Aorta (tissue), 5 donors: ENCODE data around the gene NLGN4X. TPM values are rescaled to one million over a fixed set of nuclear protein-coding genes. Genes with fewer than 3 reads are reported as not detected.
A peak's percentile ranks its signal among the peaks of the same experiment; 100 is the strongest.

Experiments used
- ATAC-seq: fragments of 200-7000 bp; cut with Tn5 transposase; one replicate; pipeline ENCODE4 v1.9.1; 2022; ENCODE audit warnings: moderate library complexity; ENCODE audit not compliant: low FRiP score
- DNase-seq, 2 donors: peaks; one replicate each; pipeline ENCODE4 v3.0.0-alpha.2; 2020
- H3K27ac ChIP-seq, 2 donors: one replicate each; pipeline ENCODE4 v1.5.1; 2013; ENCODE audit warnings: low read length in 2 of 2, mild to moderate bottlenecking in 2 of 2, moderate library complexity in 2 of 2, control low read depth in 1 of 2, inconsistent platforms in 1 of 2, low read depth in 1 of 2
- H3K27me3 ChIP-seq, 2 donors: one replicate each; pipeline ENCODE4 v1.6.1; 2013; ENCODE audit warnings: control low read depth in 1 of 2, low read length in 1 of 2, mild to moderate bottlenecking in 1 of 2, moderate library complexity in 1 of 2; ENCODE audit not compliant: insufficient read depth in 2 of 2, control insufficient read depth in 1 of 2
- H3K36me3 ChIP-seq, 2 donors: one replicate each; pipeline ENCODE4 v1.6.1; 2013; ENCODE audit warnings: control low read depth in 1 of 2, low read length in 1 of 2, mild to moderate bottlenecking in 1 of 2; ENCODE audit not compliant: insufficient read depth in 2 of 2, control insufficient read depth in 1 of 2
- H3K4me1 ChIP-seq, 2 donors: one replicate each; pipeline ENCODE4 v1.6.1; 2013; ENCODE audit warnings: low read length in 2 of 2, control low read depth in 1 of 2, mild to moderate bottlenecking in 1 of 2, moderate library complexity in 1 of 2; ENCODE audit not compliant: insufficient read depth in 2 of 2, control insufficient read depth in 1 of 2
- H3K4me3 ChIP-seq, 2 donors: one replicate each; pipeline ENCODE4 v1.5.1; 2013; ENCODE audit warnings: low read length in 2 of 2, control low read depth in 1 of 2, mild to moderate bottlenecking in 1 of 2
- H3K9me3 ChIP-seq: one replicate; pipeline ENCODE4 v1.6.1; 2013; ENCODE audit warnings: mild to moderate bottlenecking, low read length; ENCODE audit not compliant: control insufficient read depth
- WGBS, 2 donors: extraction: QIAGEN DNeasy Blood & Tissue Kit; methylation state at CpG; one replicate each; pipeline ENCODE4 v1.1.7; 2013; 5-methylcytosine and 5-hydroxymethylcytosine counted together
- intact Hi-C, 2 donors: fragments of 100-400 bp; cut with DNase I; formaldehyde crosslinking; loops; one replicate each; pipeline versions ENCODE4 v1.14.2 to v1.15.0; 2022
- polyA plus RNA-seq, 2 donors: library from polyadenylated mRNA; stranded (reverse); fragments of 200-250 nt; gene quantifications; one replicate each; pipeline ENCODE4 v1.2.3, GENCODE V29; 2013
- total RNA-seq, 2 donors: library from RNA; stranded (reverse); fragmentation: NEBNext Ultra II Directional; extraction: Animal tissue kit (Norgen Biotek cat#: 25700); gene quantifications; one replicate each; pipeline ENCODE4 v1.2.1, GENCODE V29; 2021
- donor health status: healthy with polysubstance abuse.
- donor health status: Bipolar disorder and iron deficiency.
- donor health status: DM: no; HTN: no; CAD: no.
- donor health status: DM: no; HTN: no; CAD: no.
- donor health status: DM: yes; HTN: yes; CAD: no.

The NLGN4X gene
- total and polyA plus RNA-seq, 4 donors, result 0.13 to 2.1 (median 0.93) TPM

- Histone ChIP-seq H3K4me1 (no peaks in the 10 kb centered on the region), H3K27ac (no peak overlapping the region), H3K36me3 (no peaks in the 10 kb centered on the region), H3K4me3 (peak overlapping the region; percentile 9 to 13), H3K9me3 (no peaks in the 10 kb centered on the region), H3K27me3 (no peaks in the 10 kb centered on the region)
- DNase-seq, result peak in 1 of 2 donors; percentile 73
- peak; percentile 29 for ATAC-seq
- 1% methylated on average over 44 to 46 of the region's 46 CpGs for WGBS, 2 donors
- intact Hi-C loops, result no loop called here
These were observed 2.6 kb downstream of the NLGN4X start for GRCh38 chrX:6225911-6226595.

- H3K4me1 ChIP-seq, result no peaks in the 10 kb centered on the region
- no peaks in the 10 kb centered on the region for H3K36me3 ChIP-seq
- H3K27ac ChIP-seq, result no peak overlapping the region
- H3K4me3 ChIP-seq, result no peak overlapping the region
- intact Hi-C loops, result no loop called here
- H3K27me3 ChIP-seq, result no peaks in the 10 kb centered on the region
- 4 to 7% methylated on average over 17 of the region's 17 CpGs for WGBS, 2 donors
- ATAC-seq (no peak), DNase-seq (no peak)
- no peaks in the 10 kb centered on the region for H3K9me3 ChIP-seq
These were observed 3.3 kb downstream of the NLGN4X start for GRCh38 chrX:6225288-6225910.

- no peaks in the 10 kb centered on the region for H3K27me3 ChIP-seq
- no peak for DNase-seq
- intact Hi-C loops, result no loop called here
- H3K9me3 ChIP-seq, result no peaks in the 10 kb centered on the region
- no peak overlapping the region for H3K4me3 ChIP-seq
- 47 to 50% methylated on average over 3 of the region's 3 CpGs for WGBS, 2 donors
- no peak overlapping the region for H3K27ac ChIP-seq
- no peaks in the 10 kb centered on the region for H3K36me3 ChIP-seq
- H3K4me1 ChIP-seq, result no peaks in the 10 kb centered on the region
- no peak for ATAC-seq
These were observed 5.2 kb downstream of the NLGN4X start for GRCh38 chrX:6223516-6223915.

GRCh38 chrX:6210230-6210629 is 18.4 kb downstream of the NLGN4X start:
- no peak for DNase-seq
- intact Hi-C loops, result no loop called here
- Histone ChIP-seq H3K4me3 (no peak overlapping the region), H3K27me3 (no peaks in the 10 kb centered on the region), H3K36me3 (no peaks in the 10 kb centered on the region), H3K27ac (no peak overlapping the region), H3K4me1 (no peaks in the 10 kb centered on the region), H3K9me3 (no peaks in the 10 kb centered on the region)
- WGBS, 2 donors, result 74 to 80% methylated on average over 8 of the region's 8 CpGs
- ATAC-seq, result no peak

- Histone ChIP-seq H3K9me3 (no peaks in the 10 kb centered on the region), H3K27me3 (no peaks in the 10 kb centered on the region), H3K4me3 (no peak overlapping the region), H3K4me1 (no peaks in the 10 kb centered on the region), H3K27ac (no peak overlapping the region), H3K36me3 (no peaks in the 10 kb centered on the region)
- DNase-seq (no peak), ATAC-seq (no peak)
- WGBS, 2 donors, result 44 to 51% methylated on average over 6 of the region's 6 CpGs
- intact Hi-C loops, result no loop called here
These were observed 25.0 kb downstream of the NLGN4X start for GRCh38 chrX:6203462-6204215.

GRCh38 chrX:6199486-6199885 is 29.2 kb downstream of the NLGN4X start:
- no peak for DNase-seq
- H3K4me1 ChIP-seq, result no peaks in the 10 kb centered on the region
- no peaks in the 10 kb centered on the region for H3K9me3 ChIP-seq
- no peaks in the 10 kb centered on the region for H3K36me3 ChIP-seq
- H3K27me3 ChIP-seq, result no peaks in the 10 kb centered on the region
- intact Hi-C loops, result no loop called here
- ATAC-seq, result no peak
- no peak overlapping the region for H3K27ac ChIP-seq
- no peak overlapping the region for H3K4me3 ChIP-seq
- WGBS, 2 donors, result 16 to 19% methylated on average over 2 of the region's 2 CpGs

GRCh38 chrX:6187256-6187655 is 41.4 kb downstream of the NLGN4X start:
- Histone ChIP-seq H3K4me3 (no peak overlapping the region), H3K4me1 (no peaks in the 10 kb centered on the region), H3K9me3 (no peaks in the 10 kb centered on the region), H3K36me3 (no peaks in the 10 kb centered on the region), H3K27me3 (no peaks in the 10 kb centered on the region), H3K27ac (no peak overlapping the region)
- DNase-seq, result no peak
- ATAC-seq, result no peak
- WGBS, 2 donors, result 97% methylated on average over 28 of the region's 28 CpGs
- intact Hi-C loops, result no loop called here

GRCh38 chrX:6184900-6185515 is 43.7 kb downstream of the NLGN4X start:
- H3K27me3 ChIP-seq, result no peaks in the 10 kb centered on the region
- H3K36me3 ChIP-seq, result no peaks in the 10 kb centered on the region
- H3K9me3 ChIP-seq, result no peaks in the 10 kb centered on the region
- no peak for DNase-seq
- H3K4me3 ChIP-seq, result no peak overlapping the region
- H3K27ac ChIP-seq, result no peak overlapping the region
- H3K4me1 ChIP-seq, result no peaks in the 10 kb centered on the region
- 39 to 41% methylated on average over 4 of the region's 4 CpGs for WGBS, 2 donors
- intact Hi-C loops, result no loop called here
- ATAC-seq, result no peak
